Activated CD4-positive, alpha-beta T cell treated with anti-CD3 and anti-CD28 coated beads for 36 hours (primary cell): ENCODE results near the gene STK39. TPM values are rescaled to one million over a fixed set of nuclear protein-coding genes. Genes with fewer than 3 reads are reported as not detected.

Experiments used
- ATAC-seq: fragments of 200-7000 bp; cut with Tn5 transposase; one replicate; pipeline ENCODE4 v1.10.0; 2021; ENCODE audit warnings: mild to moderate bottlenecking, moderate library complexity
- CTCF ChIA-PET: fragments of 350-600 bp; sonication (Branson Sonifier 250); formaldehyde crosslinking; loops from one replicate; lab custom pipeline; 2021; ENCODE audit warnings: antibody characterized with exemption; lab: Charles Lee
- POLR2A ChIA-PET: fragments of 350-600 bp; sonication (Branson Sonifier 250); formaldehyde crosslinking; loops from one replicate; lab custom pipeline; 2021; ENCODE audit warnings: antibody characterized with exemption, inconsistent platforms; lab: Charles Lee
- DNase-seq: peaks from one replicate; pipeline ENCODE4 v3.0.0-alpha.2; 2020
- H3K27ac Mint-ChIP-seq: one replicate; pipeline ENCODE4 v1.8.0; 2021; ENCODE audit warnings: mixed read lengths
- H3K27me3 Mint-ChIP-seq: one replicate; pipeline ENCODE4 v1.8.0; 2021; ENCODE audit warnings: mixed read lengths
- H3K36me3 Mint-ChIP-seq: one replicate; pipeline ENCODE4 v1.8.0; 2021; ENCODE audit warnings: low read depth, mixed read lengths
- H3K4me1 Mint-ChIP-seq: one replicate; pipeline ENCODE4 v1.8.0; 2021; ENCODE audit warnings: mixed read lengths
- H3K4me3 Mint-ChIP-seq: one replicate; pipeline ENCODE4 v1.8.0; 2021; ENCODE audit warnings: mild to moderate bottlenecking, moderate library complexity, mixed read lengths
- H3K9me3 Mint-ChIP-seq: one replicate; pipeline ENCODE4 v1.8.0; 2021; ENCODE audit warnings: low read depth, mixed read lengths
- intact Hi-C, 2 experiments: fragments of 100-400 bp; cut with DNase I in 1 of 2; cut with micrococcal nuclease in 1 of 2; formaldehyde crosslinking; loops; one replicate each; pipeline versions ENCODE4 v1.14.2 to v1.15.1; 2022 to 2024; cut with DNase I, micrococcal nuclease
- total RNA-seq, 2 experiments: library from RNA; stranded (reverse); gene quantifications; one replicate each; pipeline ENCODE4 v1.2.3, GENCODE V29; 2021

STK39 gene
- total RNA-seq, 2 experiments from 2014 or later, result 42.1 to 44.5 TPM

DNA sequence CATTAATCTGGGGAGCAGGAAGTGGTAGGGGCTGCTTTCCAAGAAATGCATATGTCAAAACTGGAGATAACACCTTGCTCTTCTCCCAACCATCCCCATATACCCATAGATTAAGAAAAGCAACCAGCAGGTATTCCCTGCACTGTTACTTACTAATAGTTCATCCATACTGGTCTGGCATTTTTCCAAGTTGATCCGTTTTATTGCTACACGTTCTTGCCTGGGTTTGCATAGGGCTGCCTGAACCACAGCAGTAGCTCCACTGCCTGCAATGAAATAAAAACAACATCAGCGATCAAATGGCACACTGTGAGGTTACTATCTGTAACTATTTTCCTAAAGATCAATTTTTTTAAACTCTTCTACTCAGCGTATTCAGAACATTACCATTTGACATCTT is 65.6 kb downstream of the STK39 start:
- peaks cover 66% of the 10 kb centered on the region for H3K4me1 Mint-ChIP-seq

GRCh38 chr2:168180914-168181313 is 66.5 kb downstream of the STK39 start:
- ChIA-PET CTCF (interaction anchor here (1.2 kb wide), 1 partner anchor 11 kb away, joined by 4 read pairs; no protein-coding TSS in a partner anchor), POLR2A (interaction anchor here (1.3 kb wide), 1 partner anchor 31 kb away, joined by 3 read pairs; no protein-coding TSS in a partner anchor)
- intact Hi-C loops, result no loop called here
- ATAC-seq (no peak), DNase-seq (no peak)
- no peak overlapping the region for H3K27ac Mint-ChIP-seq
- H3K27me3 Mint-ChIP-seq, result no peaks in the 10 kb centered on the region
- no peaks in the 10 kb centered on the region for H3K9me3 Mint-ChIP-seq
- peaks cover 16% of the 10 kb centered on the region for H3K36me3 Mint-ChIP-seq
- peaks cover 66% of the 10 kb centered on the region for H3K4me1 Mint-ChIP-seq
- H3K4me3 Mint-ChIP-seq, result no peak overlapping the region

More for the DNA sequence above, 65.6 kb downstream of the STK39 start:
- POLR2A ChIA-PET, result interaction anchor here (1.3 kb wide), 1 partner anchor 30 kb away, joined by 3 read pairs; no protein-coding TSS in a partner anchor
- intact Hi-C loops, result no loop called here
- Mint-ChIP-seq H3K27me3 (no peaks in the 10 kb centered on the region), H3K36me3 (peaks cover 16% of the 10 kb centered on the region), H3K27ac (no peak overlapping the region), H3K9me3 (no peaks in the 10 kb centered on the region), H3K4me3 (no peak overlapping the region)
- CTCF ChIA-PET, result no interaction called here
- DNase-seq, result no peak
- ATAC-seq, result no peak

- H3K9me3 Mint-ChIP-seq, result no peaks in the 10 kb centered on the region
- ChIA-PET POLR2A (interaction anchor here (1.3 kb wide), 1 partner anchor 31 kb away, joined by 3 read pairs; no protein-coding TSS in a partner anchor), CTCF (interaction anchor here (1.2 kb wide), 1 partner anchor 12 kb away, joined by 4 read pairs; no protein-coding TSS in a partner anchor)
- peaks cover 16% of the 10 kb centered on the region for H3K36me3 Mint-ChIP-seq
- H3K4me3 Mint-ChIP-seq, result no peak overlapping the region
- no peak for ATAC-seq
- H3K4me1 Mint-ChIP-seq, result peaks cover 66% of the 10 kb centered on the region
- H3K27ac Mint-ChIP-seq, result no peak overlapping the region
- no peak for DNase-seq
- H3K27me3 Mint-ChIP-seq, result no peaks in the 10 kb centered on the region
- intact Hi-C loops, result no loop called here
Measured at GRCh38 chr2:168180483-168180882, 66.9 kb downstream of the STK39 start.

- peaks cover 63% of the 10 kb centered on the region for H3K4me1 Mint-ChIP-seq
- CTCF ChIA-PET, result interaction anchor here (1.0 kb wide), 1 partner anchor 168 kb away, joined by 3 read pairs; no protein-coding TSS in a partner anchor
Measured at GRCh38 chr2:168179592-168179991, 67.8 kb downstream of the STK39 start.

GRCh38 chr2:168178520-168179324 is 68.7 kb downstream of the STK39 start:
- Mint-ChIP-seq H3K36me3 (peaks cover 23% of the 10 kb centered on the region), H3K9me3 (no peaks in the 10 kb centered on the region), H3K4me3 (no peak overlapping the region), H3K27ac (no peak overlapping the region), H3K4me1 (peaks cover 63% of the 10 kb centered on the region), H3K27me3 (no peaks in the 10 kb centered on the region)
- CTCF ChIA-PET, result interaction anchor here (0.7 to 1.0 kb wide), 2 partner anchors 31 to 169 kb away, joined by 3 read pairs; no protein-coding TSS in a partner anchor
- peak; percentile 55 for ATAC-seq
- intact Hi-C loops, result no loop called here
- no peak for DNase-seq
- POLR2A ChIA-PET, result no interaction called here

More at GRCh38 chr2:168179592-168179991, 67.8 kb downstream of the STK39 start:
- POLR2A ChIA-PET, result no interaction called here
- no peak for DNase-seq
- intact Hi-C loops, result no loop called here
- ATAC-seq, result no peak
- no peak overlapping the region for H3K27ac Mint-ChIP-seq
- H3K9me3 Mint-ChIP-seq, result no peaks in the 10 kb centered on the region
- no peak overlapping the region for H3K4me3 Mint-ChIP-seq
- no peaks in the 10 kb centered on the region for H3K27me3 Mint-ChIP-seq
- H3K36me3 Mint-ChIP-seq, result peaks cover 18% of the 10 kb centered on the region

DNA sequence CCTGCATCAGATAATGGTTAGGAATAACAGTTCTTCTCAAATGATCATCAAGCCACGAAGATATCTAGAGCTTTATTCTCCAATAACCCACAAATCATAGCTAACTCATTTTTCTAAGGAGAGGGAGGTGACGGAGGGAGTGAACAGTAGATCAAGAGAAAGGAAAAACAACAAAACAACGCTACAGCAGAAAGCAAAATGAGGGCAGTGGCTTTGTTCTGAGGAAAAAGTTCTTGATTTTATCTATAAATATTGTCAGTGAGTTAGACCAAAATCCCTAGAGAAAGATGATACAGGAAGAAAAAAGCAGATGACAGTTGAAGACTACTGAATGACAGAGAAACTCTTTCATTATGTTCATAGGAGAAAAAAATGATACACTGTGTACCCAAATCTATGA is 71.0 kb downstream of the STK39 start:
- ChIA-PET POLR2A (no interaction called here), CTCF (interaction anchor here (0.8 to 1.8 kb wide), 6 partner anchors 8 to 57 kb away, joined by 3 to 7 read pairs (median 4); no protein-coding TSS in a partner anchor)
- H3K9me3 Mint-ChIP-seq, result no peaks in the 10 kb centered on the region
- intact Hi-C loops, result no loop called here
- H3K4me1 Mint-ChIP-seq, result peaks cover 41% of the 10 kb centered on the region
- H3K27ac Mint-ChIP-seq, result no peak overlapping the region
- no peak overlapping the region for H3K4me3 Mint-ChIP-seq
- no peak for ATAC-seq
- H3K27me3 Mint-ChIP-seq, result no peaks in the 10 kb centered on the region
- H3K36me3 Mint-ChIP-seq, result peaks cover 17% of the 10 kb centered on the region
- no peak for DNase-seq

GRCh38 chr2:168175469-168175868 is 71.9 kb downstream of the STK39 start:
- POLR2A ChIA-PET, result no interaction called here
- Mint-ChIP-seq H3K36me3 (peaks cover 23% of the 10 kb centered on the region), H3K4me1 (peaks cover 47% of the 10 kb centered on the region), H3K27ac (no peak overlapping the region), H3K27me3 (no peaks in the 10 kb centered on the region), H3K4me3 (no peak overlapping the region), H3K9me3 (no peaks in the 10 kb centered on the region)
- intact Hi-C loops, result no loop called here
- CTCF ChIA-PET, result interaction anchor here (1.4 to 1.8 kb wide), 4 partner anchors 9 to 56 kb away, joined by 4 to 7 read pairs (median 5); no protein-coding TSS in a partner anchor
- ATAC-seq, result no peak
- no peak for DNase-seq

DNA sequence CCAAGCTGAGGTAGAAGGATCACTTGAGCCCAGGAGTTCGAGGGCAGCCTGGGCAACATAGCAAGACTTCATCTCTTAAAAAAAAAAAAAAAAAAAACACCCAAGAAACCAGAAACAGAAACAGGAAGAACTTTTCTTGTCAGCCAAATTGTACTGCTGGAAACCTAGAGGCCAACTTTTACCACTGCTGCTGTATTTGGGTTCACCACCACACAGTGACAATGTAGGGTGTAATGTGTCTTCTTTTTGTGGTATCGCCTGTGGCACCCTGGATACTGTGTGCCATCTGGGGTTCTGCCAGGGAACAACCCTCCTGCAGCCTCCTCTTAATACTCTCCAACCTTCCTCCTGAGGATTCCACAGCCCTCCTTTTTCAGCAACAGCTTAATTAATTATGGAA is 72.6 kb downstream of the STK39 start:
- H3K36me3 Mint-ChIP-seq, result peaks cover 28% of the 10 kb centered on the region
- ChIA-PET POLR2A (no interaction called here), CTCF (interaction anchor here (1.5 to 1.8 kb wide), 2 partner anchors 27 to 55 kb away, joined by 4 read pairs; no protein-coding TSS in a partner anchor)
- no peaks in the 10 kb centered on the region for H3K27me3 Mint-ChIP-seq
- H3K9me3 Mint-ChIP-seq, result no peaks in the 10 kb centered on the region
- DNase-seq, result no peak
- intact Hi-C loops, result no loop called here
- H3K27ac Mint-ChIP-seq, result no peak overlapping the region
- H3K4me3 Mint-ChIP-seq, result no peak overlapping the region
- H3K4me1 Mint-ChIP-seq, result peaks cover 50% of the 10 kb centered on the region
- peak; percentile 75 for ATAC-seq

DNA sequence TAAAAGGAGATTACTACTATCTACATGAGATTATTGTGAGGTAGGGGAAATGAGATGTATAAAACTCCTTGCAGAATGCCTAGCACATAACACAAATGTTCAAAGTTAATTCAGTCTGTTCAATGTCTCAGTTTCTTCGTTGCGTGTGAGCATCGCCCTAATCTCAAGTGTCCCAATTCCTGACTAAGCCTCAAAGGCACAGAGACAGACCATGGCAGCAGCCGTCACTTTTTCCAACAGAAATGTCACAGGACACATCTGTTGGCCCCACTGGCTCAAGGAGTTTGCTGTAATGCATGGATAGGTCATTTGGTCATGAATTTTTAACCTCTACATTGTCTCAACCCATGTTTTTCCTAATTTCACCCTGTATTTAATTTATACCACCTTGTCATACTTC is 75.3 kb downstream of the STK39 start:
- POLR2A ChIA-PET, result no interaction called here
- CTCF ChIA-PET, result no interaction called here

GRCh38 chr2:168171059-168171762 is 76.2 kb downstream of the STK39 start:
- intact Hi-C loops, result no loop called here
- ATAC-seq (no peak), DNase-seq (no peak)
- H3K4me3 Mint-ChIP-seq, result no peak overlapping the region
- ChIA-PET POLR2A (no interaction called here), CTCF (no interaction called here)
- no peak overlapping the region for H3K27ac Mint-ChIP-seq
- no peaks in the 10 kb centered on the region for H3K27me3 Mint-ChIP-seq
- peaks cover 53% of the 10 kb centered on the region for H3K4me1 Mint-ChIP-seq
- no peaks in the 10 kb centered on the region for H3K9me3 Mint-ChIP-seq
- peaks cover 30% of the 10 kb centered on the region for H3K36me3 Mint-ChIP-seq

More for the DNA sequence above, 75.3 kb downstream of the STK39 start:
- no peak overlapping the region for H3K4me3 Mint-ChIP-seq
- H3K27ac Mint-ChIP-seq, result no peak overlapping the region
- peaks cover 23% of the 10 kb centered on the region for H3K36me3 Mint-ChIP-seq
- no peaks in the 10 kb centered on the region for H3K9me3 Mint-ChIP-seq
- DNase-seq (no peak), ATAC-seq (no peak)
- peaks cover 53% of the 10 kb centered on the region for H3K4me1 Mint-ChIP-seq
- intact Hi-C loops, result no loop called here
- H3K27me3 Mint-ChIP-seq, result no peaks in the 10 kb centered on the region

GRCh38 chr2:168169097-168169745 is 78.2 kb downstream of the STK39 start:
- DNase-seq (no peak), ATAC-seq (no peak)
- POLR2A ChIA-PET, result no interaction called here
- H3K36me3 Mint-ChIP-seq, result peaks cover 31% of the 10 kb centered on the region
- no peak overlapping the region for H3K27ac Mint-ChIP-seq
- H3K4me3 Mint-ChIP-seq, result no peak overlapping the region
- no peaks in the 10 kb centered on the region for H3K27me3 Mint-ChIP-seq
- peaks cover 53% of the 10 kb centered on the region for H3K4me1 Mint-ChIP-seq
- H3K9me3 Mint-ChIP-seq, result no peaks in the 10 kb centered on the region
- CTCF ChIA-PET, result interaction anchor here (0.6 to 1.2 kb wide), 2 partner anchors 38 to 141 kb away, joined by 3 to 4 read pairs; no protein-coding TSS in a partner anchor
- intact Hi-C loops, result loop anchor here in 1 of 2 experiments (5.0 to 10.0 kb wide), 2 partner anchors 78 to 166 kb away; partner anchors contain the start of gene STK39
